Measurements from ENCODE around the gene PSMD3.

The PSMD3 gene

DNA sequence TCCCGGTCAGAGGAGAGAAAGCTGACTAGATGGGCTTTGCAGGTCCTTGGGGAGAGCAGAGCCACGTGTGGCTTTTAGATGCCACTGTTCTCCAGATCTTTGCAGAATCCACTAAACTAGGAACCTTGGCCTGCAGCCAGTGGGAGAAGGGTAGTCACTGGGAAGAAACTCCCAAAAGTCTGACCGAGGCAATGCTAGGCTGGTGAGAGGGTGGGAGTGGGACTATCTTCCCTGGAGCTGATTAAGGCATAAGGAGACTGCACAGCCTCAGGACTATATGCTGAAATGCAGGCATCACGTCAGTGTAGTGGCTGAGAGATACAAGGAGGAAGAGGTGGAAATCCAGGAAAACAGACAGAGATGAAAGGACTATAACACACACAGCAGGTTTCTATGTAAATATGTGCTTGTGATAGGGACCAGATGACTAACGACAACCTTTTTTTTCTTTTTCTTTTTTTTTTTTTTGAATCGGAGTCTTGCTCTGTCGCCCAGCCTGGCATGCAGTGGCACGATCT, 20.0 kb upstream of the PSMD3 start:
- TF ChIP-seq, protein P1, sequence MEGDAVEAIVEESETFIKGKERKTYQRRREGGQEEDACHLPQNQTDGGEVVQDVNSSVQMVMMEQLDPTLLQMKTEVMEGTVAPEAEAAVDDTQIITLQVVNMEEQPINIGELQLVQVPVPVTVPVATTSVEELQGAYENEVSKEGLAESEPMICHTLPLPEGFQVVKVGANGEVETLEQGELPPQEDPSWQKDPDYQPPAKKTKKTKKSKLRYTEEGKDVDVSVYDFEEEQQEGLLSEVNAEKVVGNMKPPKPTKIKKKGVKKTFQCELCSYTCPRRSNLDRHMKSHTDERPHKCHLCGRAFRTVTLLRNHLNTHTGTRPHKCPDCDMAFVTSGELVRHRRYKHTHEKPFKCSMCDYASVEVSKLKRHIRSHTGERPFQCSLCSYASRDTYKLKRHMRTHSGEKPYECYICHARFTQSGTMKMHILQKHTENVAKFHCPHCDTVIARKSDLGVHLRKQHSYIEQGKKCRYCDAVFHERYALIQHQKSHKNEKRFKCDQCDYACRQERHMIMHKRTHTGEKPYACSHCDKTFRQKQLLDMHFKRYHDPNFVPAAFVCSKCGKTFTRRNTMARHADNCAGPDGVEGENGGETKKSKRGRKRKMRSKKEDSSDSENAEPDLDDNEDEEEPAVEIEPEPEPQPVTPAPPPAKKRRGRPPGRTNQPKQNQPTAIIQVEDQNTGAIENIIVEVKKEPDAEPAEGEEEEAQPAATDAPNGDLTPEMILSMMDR (IDR thresholded peaks at IDR 0.05; ENCODE audit: control insufficient read depth, insufficient read depth, low read depth, low read length, missing control alignments) = no peak
- DNase-seq (ENCODE audit: low read depth) = no peak
- H3K4me3 ChIP-seq (ENCODE audit: control insufficient read depth, low read depth, low read length) = no peak overlapping the region

DNA sequence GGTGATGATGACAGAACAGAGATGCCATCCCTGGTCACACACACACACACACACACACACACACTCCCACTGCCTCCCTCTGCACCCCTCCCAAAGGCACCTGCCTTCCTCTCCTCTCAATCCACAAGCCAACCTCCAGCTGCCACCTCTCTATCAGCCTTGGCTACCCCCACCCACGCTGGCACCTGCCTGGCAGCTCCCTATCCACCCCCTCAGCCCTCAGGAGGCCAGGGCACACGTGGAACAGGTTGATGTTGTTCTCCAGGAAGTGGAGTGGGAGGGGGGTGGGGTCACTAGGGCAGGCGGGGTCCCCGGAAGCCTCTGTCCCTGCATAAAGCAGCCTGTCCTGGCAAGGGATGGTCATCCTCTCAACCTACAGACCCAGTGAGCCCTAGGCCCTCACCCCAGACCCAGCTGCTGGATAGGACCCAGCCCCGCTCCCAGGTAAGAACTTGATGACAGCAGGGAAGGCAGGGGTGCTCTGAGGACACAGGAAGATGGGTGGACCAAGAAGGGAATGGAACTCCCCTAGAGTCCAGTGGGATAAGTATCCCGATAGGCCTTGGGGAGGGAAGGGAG, 17.9 kb upstream of the PSMD3 start, which contains the start of gene GSDMA:
GSDMA (plus strand) TSS at position 363 of the 579 bp plus-strand sequence. CDS start 2,684 bp downstream, outside the sequence.
- TF ChIP-seq, protein P1 (IDR thresholded peaks at IDR 0.05; ENCODE audit: control insufficient read depth, insufficient read depth, low read depth, low read length, missing control alignments) = no peak
- no peak within 1 kb of the TSS for H3K4me3 ChIP-seq (ENCODE audit: control insufficient read depth, low read depth, low read length)
- no peak for DNase-seq (ENCODE audit: low read depth)

DNA sequence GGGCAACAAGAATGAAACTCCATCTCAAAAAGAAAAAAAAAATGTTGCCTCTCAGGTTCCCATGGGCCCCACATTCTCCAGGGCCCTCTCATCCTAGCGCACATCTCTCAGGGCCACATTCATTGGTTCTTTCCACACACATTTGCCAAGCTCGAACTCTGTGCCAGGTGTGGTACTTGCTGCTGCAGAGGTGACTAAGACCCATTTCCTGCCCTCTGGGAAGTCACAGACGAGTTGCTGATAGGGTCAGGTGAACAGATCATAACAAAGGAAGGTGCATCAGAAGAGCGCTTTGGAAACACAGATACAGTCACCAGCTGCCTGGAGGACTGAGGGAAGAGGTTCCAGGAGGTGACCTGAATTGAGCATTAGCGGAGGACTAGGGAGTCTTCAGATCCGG, 16.8 kb upstream of the PSMD3 start:
- TF ChIP-seq, protein P1 (IDR thresholded peaks at IDR 0.05; ENCODE audit: control insufficient read depth, insufficient read depth, low read depth, low read length, missing control alignments) = no peak
- no peak overlapping the region for H3K4me3 ChIP-seq (ENCODE audit: control insufficient read depth, low read depth, low read length)
- DNase-seq (ENCODE audit: low read depth) = no peak

DNA sequence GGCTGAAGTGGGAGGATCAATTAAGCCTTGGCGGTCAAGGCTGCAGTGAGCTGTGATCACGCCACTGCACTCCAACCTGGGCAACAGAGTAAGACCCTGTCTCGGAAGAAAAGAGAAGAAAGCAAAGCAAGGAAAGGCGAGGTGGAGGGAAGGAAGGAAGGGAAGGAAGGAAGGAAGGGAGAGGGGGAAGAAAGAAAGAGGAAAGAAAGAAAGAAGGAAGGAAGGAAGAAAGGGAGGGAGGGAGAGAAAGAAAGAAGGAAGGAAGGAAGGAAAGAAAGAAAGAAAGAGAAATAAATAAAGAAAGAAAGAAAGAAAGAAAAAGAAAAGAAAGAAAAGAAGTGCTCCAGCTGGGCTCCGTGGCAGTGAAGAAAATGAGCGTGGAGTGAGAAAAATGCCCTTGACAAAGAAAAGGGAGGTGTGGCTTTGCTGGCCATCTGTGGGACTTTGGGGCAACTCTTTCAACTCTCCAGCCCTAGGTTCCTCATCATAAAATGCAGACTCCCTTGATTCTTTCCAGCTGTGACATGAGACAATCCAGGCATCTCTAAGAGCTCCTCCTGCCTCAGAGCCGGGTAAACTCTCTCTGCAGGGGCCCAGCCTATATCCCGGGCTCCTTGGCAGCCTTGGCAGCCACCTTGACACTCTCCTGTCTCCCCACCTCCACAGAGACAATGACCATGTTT, 15.4 kb upstream of the PSMD3 start:
- TF ChIP-seq, protein P1 (IDR thresholded peaks at IDR 0.05; ENCODE audit: control insufficient read depth, insufficient read depth, low read depth, low read length, missing control alignments) = no peak
- no peak for DNase-seq (ENCODE audit: low read depth)
- no peak overlapping the region for H3K4me3 ChIP-seq (ENCODE audit: control insufficient read depth, low read depth, low read length)

DNA sequence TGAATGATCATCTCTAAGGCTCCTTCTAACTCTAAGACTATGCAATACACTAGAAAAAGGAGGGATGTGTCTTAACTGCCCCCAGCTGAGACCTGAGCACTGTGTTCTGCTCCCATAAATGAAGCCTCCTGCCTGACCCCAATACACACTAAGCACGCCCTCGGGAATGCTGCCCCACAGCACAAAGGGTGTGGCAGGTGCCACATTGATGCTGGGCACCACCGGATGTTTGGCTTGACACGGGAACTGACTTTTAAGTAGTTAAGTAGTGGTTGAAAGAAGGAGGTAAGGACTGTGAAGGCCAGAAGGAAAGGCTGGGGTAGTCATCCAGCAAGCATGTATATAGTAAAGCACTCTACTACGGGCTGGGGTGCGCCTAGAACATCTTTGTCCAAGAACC, 13.8 kb upstream of the PSMD3 start:
- TF ChIP-seq, protein P1 (IDR thresholded peaks at IDR 0.05; ENCODE audit: control insufficient read depth, insufficient read depth, low read depth, low read length, missing control alignments) = no peak
- DNase-seq (ENCODE audit: low read depth) = no peak
- H3K4me3 ChIP-seq (ENCODE audit: control insufficient read depth, low read depth, low read length) = no peak overlapping the region

DNA sequence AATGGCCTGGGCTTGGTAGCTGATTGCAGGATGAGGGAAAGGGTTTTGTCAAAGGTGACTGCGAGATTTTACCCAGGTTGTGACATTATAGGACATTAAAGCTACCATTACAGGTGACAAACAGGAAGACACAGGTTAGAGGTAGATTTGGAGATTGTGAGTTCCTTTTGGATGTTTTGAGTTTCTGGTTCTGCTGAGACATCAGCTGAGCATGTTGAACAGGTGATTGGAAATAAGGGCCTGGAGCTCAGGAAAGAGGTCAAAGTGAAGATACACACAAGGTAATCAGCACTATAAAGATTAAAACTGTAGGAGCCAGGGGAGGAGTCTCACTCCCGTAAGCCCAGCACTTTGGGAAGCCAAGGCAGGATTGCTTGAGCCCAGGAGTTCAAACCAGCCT, 11.8 kb upstream of the PSMD3 start:
- H3K4me3 ChIP-seq (ENCODE audit: control insufficient read depth, low read depth, low read length) = no peak overlapping the region
- no peak for DNase-seq (ENCODE audit: low read depth)
- TF ChIP-seq, protein P1 (IDR thresholded peaks at IDR 0.05; ENCODE audit: control insufficient read depth, insufficient read depth, low read depth, low read length, missing control alignments) = no peak

Data from AG09309 (cell line).